IMR-90 (cell line): ENCODE results near the gene MCF2L2. TPM values are rescaled to one million over a fixed set of nuclear protein-coding genes. Genes with fewer than 3 reads are reported as not detected.

Experiments used
- ATAC-seq: fragments of 200-7000 bp; cut with Tn5 transposase; 2 replicates; pipeline ENCODE4 v1.9.1; 2020; ENCODE audit warnings: low read depth, mild to moderate bottlenecking, moderate library complexity
- BruUV-seq: library from RNA; stranded (reverse); fragments of 400-500 nt; replicated peaks from 2 replicates; lab custom pipeline; 2021; lab: Mats Ljungman, UMichigan
- CTCF ChIA-PET: fragments of 300-600 bp; formaldehyde crosslinking; extraction: SDS; loops from one replicate; lab custom pipeline; 2021; ENCODE audit warnings: antibody characterized with exemption; lab: Yijun Ruan, JAX
- POLR2A ChIA-PET: fragments of 300-600 bp; sonication (Branson Sonifier 250); formaldehyde crosslinking; loops from one replicate; lab custom pipeline; 2022; ENCODE audit warnings: antibody characterized with exemption; ENCODE audit not compliant: unreplicated experiment; lab: Charles Lee
- DNase-seq: peaks from one replicate; pipeline ENCODE4 v3.0.0; 2013
- H2AFZ ChIP-seq: replicated peaks from 2 replicates; pipeline ENCODE3; 2013; ENCODE audit warnings: low read length, mild to moderate bottlenecking; ENCODE audit not compliant: poor library complexity
- H2AK5ac ChIP-seq: 2 replicates; pipeline ENCODE4 v1.6.1; 2013; ENCODE audit warnings: low read depth, low read length, inconsistent platforms
- H2AK9ac ChIP-seq: replicated peaks from 2 replicates; pipeline ENCODE3; 2013; ENCODE audit warnings: mild to moderate bottlenecking, low read depth, low read length, moderate library complexity; ENCODE audit not compliant: poor library complexity
- H2BK120ac ChIP-seq: 2 replicates; pipeline ENCODE4 v1.6.1; 2013; ENCODE audit warnings: low read depth, low read length, inconsistent platforms
- H2BK15ac ChIP-seq: 3 replicates; pipeline ENCODE4 v1.6.1; 2013; ENCODE audit warnings: low read depth, low read length, inconsistent platforms
- H2BK20ac ChIP-seq: 2 replicates; pipeline ENCODE4 v1.6.1; 2013; ENCODE audit warnings: low read depth, mild to moderate bottlenecking, inconsistent platforms, low read length, moderate library complexity
- H2BK5ac ChIP-seq: 2 replicates; pipeline ENCODE4 v1.6.1; 2013; ENCODE audit warnings: mild to moderate bottlenecking, low read depth, low read length, inconsistent platforms; ENCODE audit not compliant: poor library complexity, severe bottlenecking
- H3K14ac ChIP-seq: replicated peaks from 2 replicates; pipeline ENCODE4 v1.6.1; 2013; ENCODE audit warnings: low read depth, low read length, inconsistent platforms
- H3K18ac ChIP-seq: 2 replicates; pipeline ENCODE4 v1.6.1; 2013; ENCODE audit warnings: low read depth, low read length, control low read depth
- H3K23ac ChIP-seq: 2 replicates; pipeline ENCODE4 v1.6.1; 2013; ENCODE audit warnings: low read depth, low read length, inconsistent platforms
- H3K27ac ChIP-seq: 2 replicates; pipeline ENCODE4 v1.5.1; 2013; ENCODE audit warnings: mild to moderate bottlenecking, control low read depth, low read length; ENCODE audit not compliant: insufficient read depth
- H3K27me3 ChIP-seq: 2 replicates; pipeline ENCODE4 v1.6.1; 2013; ENCODE audit warnings: low read length; ENCODE audit not compliant: control insufficient read depth, insufficient read depth
- H3K36me3 ChIP-seq: 2 replicates; pipeline ENCODE4 v1.6.1; 2013; ENCODE audit warnings: low read length, mixed read lengths; ENCODE audit not compliant: control insufficient read depth, insufficient read depth
- H3K4ac ChIP-seq: 2 replicates; pipeline ENCODE4 v1.6.1; 2013; ENCODE audit warnings: low read depth, low read length, inconsistent platforms
- H3K4me1 ChIP-seq: 2 replicates; pipeline ENCODE4 v1.6.1; 2013; ENCODE audit warnings: low read length, mixed read lengths; ENCODE audit not compliant: control insufficient read depth, insufficient read depth
- H3K4me2 ChIP-seq: 2 replicates; pipeline ENCODE4 v1.6.1; 2013; ENCODE audit warnings: low read depth, mild to moderate bottlenecking, control low read depth, low read length, moderate library complexity
- H3K4me3 ChIP-seq: 2 replicates; pipeline ENCODE4 v1.5.1; 2013; ENCODE audit warnings: low read depth, mild to moderate bottlenecking, control low read depth, low read length, moderate library complexity; ENCODE audit not compliant: insufficient read depth
- H3K56ac ChIP-seq: 2 replicates; pipeline ENCODE4 v1.6.1; 2013; ENCODE audit warnings: low read length, inconsistent platforms; ENCODE audit not compliant: insufficient read depth; ENCODE audit errors: extremely low read depth
- H3K79me1 ChIP-seq, 2 experiments: 2 replicates each; pipeline ENCODE4 v1.6.1; 2013; ENCODE audit warnings: low read length in 2 of 2, inconsistent platforms in 1 of 2, low read depth in 1 of 2
- H3K9ac ChIP-seq: 2 replicates; pipeline ENCODE4 v1.6.1; 2013; ENCODE audit warnings: low read depth, low read length, control low read depth
- H3K9me1 ChIP-seq: 2 replicates; pipeline ENCODE4 v1.6.1; 2013; ENCODE audit warnings: low read length, inconsistent platforms; ENCODE audit not compliant: insufficient read depth
- H3K9me3 ChIP-seq: 2 replicates; pipeline ENCODE4 v1.6.1; 2013; ENCODE audit warnings: low read length; ENCODE audit not compliant: control insufficient read depth, insufficient read depth
- H4K20me1 ChIP-seq: 2 replicates; pipeline ENCODE4 v1.6.1; 2013; ENCODE audit warnings: low read length, inconsistent platforms; ENCODE audit not compliant: insufficient read depth
- H4K5ac ChIP-seq: 2 replicates; pipeline ENCODE4 v1.6.1; 2013; ENCODE audit warnings: mild to moderate bottlenecking, low read depth, low read length, control low read depth
- H4K8ac ChIP-seq, 2 experiments: 2 replicates each; pipeline ENCODE4 v1.6.1; 2013; ENCODE audit warnings: low read depth in 2 of 2, low read length in 2 of 2, control low read depth in 1 of 2, inconsistent platforms in 1 of 2
- H4K91ac ChIP-seq: 2 replicates; pipeline ENCODE4 v1.6.1; 2013; ENCODE audit warnings: low read depth, low read length, inconsistent platforms; ENCODE audit not compliant: insufficient read depth
- CHD1 ChIP-seq: IDR thresholded peaks from 2 replicates; pipeline ENCODE4 v1.6.1; 2012; ENCODE audit warnings: low read depth, low read length, improper control_type of control experiment
- POLR2A ChIP-seq: IDR thresholded peaks from 2 replicates; pipeline ENCODE4 v1.6.1; 2012; ENCODE audit warnings: mild to moderate bottlenecking, low read depth, low read length
- RCOR1 ChIP-seq: IDR thresholded peaks from 2 replicates; pipeline ENCODE4 v1.6.1; 2012; ENCODE audit warnings: mild to moderate bottlenecking, low read length, improper control_type of control experiment; ENCODE audit not compliant: insufficient replicate concordance
- RFX5 ChIP-seq: IDR thresholded peaks from 2 replicates; pipeline ENCODE4 v1.8.0; 2012; ENCODE audit warnings: low read depth, mild to moderate bottlenecking, low read length, moderate library complexity
- SMC3 ChIP-seq: fragments of 150-350 bp; IDR thresholded peaks from 2 replicates; pipeline ENCODE4 v1.6.1; 2016; ENCODE audit warnings: low read depth, mild to moderate bottlenecking, antibody characterized with exemption, low read length, moderate library complexity
- USF2 ChIP-seq: fragments of 150-350 bp; IDR thresholded peaks from 2 replicates; pipeline ENCODE4 v1.6.1; 2017; ENCODE audit warnings: mild to moderate bottlenecking, antibody characterized with exemption, low read length, low read depth
- WGBS, 2 experiments: methylation state at CpG; one replicate each; pipeline versions ENCODE4 v1.1.5 to v1.1.7; 2013; ENCODE audit warnings: missing lambda C conversion rate in 2 of 2; ENCODE audit not compliant: insufficient read length in 1 of 2; ENCODE audit errors: extremely low coverage in 2 of 2; 5-methylcytosine and 5-hydroxymethylcytosine counted together
- dilution Hi-C: fragments of 300-500 bp; cut with HindIII; formaldehyde crosslinking; loops from one replicate; pipeline ENCODE4 v1.14.3; 2018; ENCODE audit warnings: low sequenced_read_pairs; ENCODE audit not compliant: unreplicated experiment
- in situ Hi-C: fragments of 300-500 bp; cut with MboI; formaldehyde crosslinking; loops from 3 replicates; pipeline ENCODE4 v1.14.3; 2019; ENCODE audit warnings: low sequenced_read_pairs, inconsistent platforms, mixed read lengths
- intact Hi-C: fragments of 100-400 bp; cut with micrococcal nuclease; formaldehyde crosslinking; loops from 2 replicates; pipeline ENCODE4 v1.10.0; 2022
- polyA plus RNA-seq, 3 experiments: library from polyadenylated mRNA; depleted of rRNA; stranded (reverse); fragments of >200 nt; gene quantifications; 2 replicates each; pipeline ENCODE4 v1.2.3, GENCODE V29; 2012; ENCODE audit warnings: low replicate concordance in 1 of 3
- total RNA-seq: library from RNA; depleted of rRNA; stranded (reverse); fragments of >200 nt; gene quantifications from 2 replicates; pipeline ENCODE4 v1.2.3, GENCODE V29; 2012

The MCF2L2 gene
- total and polyA plus RNA-seq, 2 of the 4 experiments (the other 2 are of a cell fraction): under 0.01 TPM; not detected in 1

GRCh38 chr3:183270344-183270743, 158.1 kb downstream of the MCF2L2 start:
- 90% methylated on average over 3 of the region's 7 CpGs; no CpG with 5 or more reads in 1 of the 2 experiments for WGBS, 2 experiments
- H3K36me3 ChIP-seq: no peaks in the 10 kb centered on the region
- no peaks in the 10 kb centered on the region for H3K9me3 ChIP-seq
- no peak overlapping the region for H3K56ac ChIP-seq
- ChIA-PET CTCF (no interaction called here), POLR2A (no interaction called here)
- H4K8ac ChIP-seq: no peak overlapping the region
- in situ Hi-C loops: no loop called here
- no peak overlapping the region for H3K9ac ChIP-seq
- no peak overlapping the region for H2AK9ac ChIP-seq
- H3K27me3 ChIP-seq: no peaks in the 10 kb centered on the region; the same call in 1 of the 2 replicates
- intact Hi-C loops: no loop called here
- H3K4me1 ChIP-seq: no peaks in the 10 kb centered on the region
- no TSS peak for BruUV-seq
- H3K18ac ChIP-seq: no peak overlapping the region
- H3K23ac ChIP-seq: no peak overlapping the region
- ATAC-seq (no peak), DNase-seq (no peak)
- dilution Hi-C loops: no loop called here
- no peak overlapping the region for H2BK5ac ChIP-seq
- H3K79me1 ChIP-seq: no peaks in the 10 kb centered on the region
- no peak overlapping the region for H2AFZ ChIP-seq
- H4K91ac ChIP-seq: no peak overlapping the region
- no peak overlapping the region for H3K27ac ChIP-seq
- no peak overlapping the region for H3K4me2 ChIP-seq
- no peak overlapping the region for H3K4ac ChIP-seq
- no peak overlapping the region for H2BK120ac ChIP-seq
- TF ChIP-seq POLR2A (no peak), SMC3 (no peak), RFX5 (no peak), RCOR1 (no peak), CHD1 (no peak), USF2 (no peak)
- no peak overlapping the region for H2BK15ac ChIP-seq
- H2BK20ac ChIP-seq: no peak overlapping the region
- no peak overlapping the region for H4K5ac ChIP-seq
- no peaks in the 10 kb centered on the region for H3K9me1 ChIP-seq
- H3K4me3 ChIP-seq: no peak overlapping the region
- H4K20me1 ChIP-seq: no peaks in the 10 kb centered on the region; the same call in 1 of the 2 replicates
- no peak overlapping the region for H2AK5ac ChIP-seq
- no peak overlapping the region for H3K14ac ChIP-seq
